Lung (tissue), 12 donors: Measurements from ENCODE around the gene PERCC1. TPM values are rescaled to one million over a fixed set of nuclear protein-coding genes. Genes with fewer than 3 reads are reported as not detected.

Source experiments
- ATAC-seq: fragments of 200-7000 bp; cut with Tn5 transposase; one replicate; pipeline ENCODE4 v1.9.1; 2020; ENCODE audit warnings: moderate number of reproducible peaks; ENCODE audit not compliant: insufficient read depth, low FRiP score
- DNase-seq, 3 donors: peaks; one replicate each; pipeline ENCODE4 v3.0.0-alpha.2; 2013 to 2017
- H3K27ac ChIP-seq, 2 donors: one replicate each; pipeline ENCODE4 v1.5.1; 2013; ENCODE audit warnings: mild to moderate bottlenecking in 2 of 2, moderate library complexity in 2 of 2, control low read depth in 1 of 2, inconsistent platforms in 1 of 2, low read depth in 1 of 2, low read length in 1 of 2
- H3K27me3 ChIP-seq, 3 donors: one replicate each; pipeline ENCODE4 v1.5.1; 2013; ENCODE audit warnings: low read length in 2 of 3; ENCODE audit not compliant: control insufficient read depth in 3 of 3, insufficient read depth in 3 of 3
- H3K36me3 ChIP-seq, 4 donors: one replicate each; pipeline ENCODE4 v1.5.1; 2013; ENCODE audit warnings: low read length in 4 of 4, mild to moderate bottlenecking in 1 of 4, moderate library complexity in 1 of 4; ENCODE audit not compliant: control insufficient read depth in 4 of 4, insufficient read depth in 4 of 4
- H3K4me1 ChIP-seq, 5 donors: one replicate each; pipeline ENCODE4 v1.5.1; 2013; ENCODE audit warnings: low read length in 5 of 5, mild to moderate bottlenecking in 2 of 5, moderate library complexity in 1 of 5; ENCODE audit not compliant: control insufficient read depth in 5 of 5, insufficient read depth in 5 of 5
- H3K4me3 ChIP-seq: one replicate; pipeline ENCODE4 v1.5.1; 2013; ENCODE audit warnings: mild to moderate bottlenecking, control low read depth, moderate library complexity
- H3K9ac ChIP-seq, 2 donors: one replicate each; pipeline ENCODE4 v1.5.1; 2013; ENCODE audit warnings: low read length in 2 of 2, control low read depth in 1 of 2; ENCODE audit not compliant: insufficient read depth in 1 of 2
- H3K9me3 ChIP-seq, 4 donors: one replicate each; pipeline ENCODE4 v1.5.1; 2013; ENCODE audit warnings: low read length in 3 of 4, mild to moderate bottlenecking in 1 of 4, moderate library complexity in 1 of 4; ENCODE audit not compliant: control insufficient read depth in 4 of 4, insufficient read depth in 3 of 4
- CTCF ChIP-seq: IDR thresholded peaks from 2 replicates; pipeline ENCODE4 v1.5.1; 2012; ENCODE audit warnings: mild to moderate bottlenecking; ENCODE audit errors: control extremely low read depth, extremely low read depth
- WGBS, 2 donors: extraction: QIAGEN DNeasy Blood & Tissue Kit; methylation state at CpG; one replicate each; pipeline ENCODE4 v1.1.7; 2013; 5-methylcytosine and 5-hydroxymethylcytosine counted together
- polyA plus RNA-seq, 2 donors: library from polyadenylated mRNA; stranded (reverse); fragments of 200-250 nt; gene quantifications; one replicate each; pipeline ENCODE4 v1.2.1, GENCODE V29; 2013
- total RNA-seq, 2 donors: library from RNA; depleted of rRNA in 1 of 2; stranded (reverse); fragments of >200 nt in 1 of 2; gene quantifications; one replicate each; pipeline ENCODE4 v1.2.1, GENCODE V29; 2014 to 2021
- donor health status: control.
- donor health status: control.
- donor health status: Bipolar disorder and iron deficiency.
- donor health status: healthy.
- donor health status: DM: yes; HTN: yes; CAD: no.

The PERCC1 gene
- total and polyA plus RNA-seq, 4 donors: 0.12 to 0.57 (median 0.46) TPM; not detected in 1

GRCh38 chr16:1385232-1385631, 45.6 kb upstream of the PERCC1 start:
- Histone ChIP-seq H3K4me1 (no peaks in the 10 kb centered on the region), H3K36me3 (peaks cover 4 to 50% (median 20%) of the 10 kb centered on the region in 4 donors), H3K4me3 (no peak overlapping the region), H3K27ac (no peak overlapping the region), H3K27me3 (peaks cover 0 to 2% (median 0%) of the 10 kb centered on the region in 3 donors), H3K9me3 (peaks cover 0 to 2% (median 0%) of the 10 kb centered on the region in 4 donors), H3K9ac (no peak overlapping the region)
- ATAC-seq: no peak
- DNase-seq: no peak
- TF ChIP-seq CTCF: no peak
- WGBS, 2 donors: 96% methylated on average over 39 of the region's 39 CpGs

- no peaks in the 10 kb centered on the region for H3K4me1 ChIP-seq
- peaks cover 1 to 52% (median 15%) of the 10 kb centered on the region in 4 donors for H3K36me3 ChIP-seq
Measured at GRCh38 chr16:1387331-1387730, 43.5 kb upstream of the PERCC1 start.

GRCh38 chr16:1389762-1390161, 41.1 kb upstream of the PERCC1 start:
- no peak for ATAC-seq
- H3K36me3 ChIP-seq: peaks cover 0 to 53% (median 17%) of the 10 kb centered on the region in 4 donors

More at GRCh38 chr16:1387331-1387730, 43.5 kb upstream of the PERCC1 start:
- WGBS, 2 donors: 91 to 94% methylated on average over 16 of the region's 16 CpGs
- Histone ChIP-seq H3K9me3 (peaks cover 0 to 2% (median 0%) of the 10 kb centered on the region in 4 donors), H3K9ac (no peak overlapping the region), H3K27me3 (no peaks in the 10 kb centered on the region), H3K27ac (no peak overlapping the region), H3K4me3 (no peak overlapping the region)
- no peak for ATAC-seq
- no peak for TF ChIP-seq CTCF
- DNase-seq: no peak

More at GRCh38 chr16:1389762-1390161, 41.1 kb upstream of the PERCC1 start:
- Histone ChIP-seq H3K4me1 (no peaks in the 10 kb centered on the region), H3K9ac (no peak overlapping the region), H3K9me3 (peaks cover 0 to under 1% (median 0%) of the 10 kb centered on the region in 4 donors), H3K27me3 (no peaks in the 10 kb centered on the region), H3K27ac (no peak overlapping the region), H3K4me3 (no peak overlapping the region)
- WGBS, 2 donors: 93 to 98% methylated on average over 7 of the region's 7 CpGs
- no peak for TF ChIP-seq CTCF
- DNase-seq: no peak
